ENCODE data around the gene RBBP7.
"Not testable (repeated sequence)": the region's sequence is repeated elsewhere in the genome, so short reads cannot be mapped to it uniquely, and the experiment has no call there.

RBBP7 gene

DNA sequence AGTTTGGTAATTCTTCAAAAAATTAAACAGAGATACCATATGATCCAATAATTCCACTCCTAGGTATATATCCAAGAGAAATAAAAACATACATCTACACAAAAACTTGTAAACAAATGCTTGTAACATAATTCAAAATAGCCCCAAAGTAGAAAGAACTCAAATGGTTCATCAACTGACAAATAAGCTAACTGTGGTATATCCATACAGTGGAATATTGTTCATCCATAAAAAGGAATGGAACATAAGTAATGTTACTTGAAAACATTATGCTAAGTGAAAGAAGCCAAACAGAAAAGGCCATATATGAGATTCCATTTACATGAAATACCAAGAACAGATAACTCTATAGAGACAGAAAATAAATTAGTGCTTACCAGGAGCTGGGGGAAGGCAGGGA is 13.4 kb downstream of the RBBP7 start:
- peaks cover 13% of the 10 kb centered on the region; the same call in 1 of the 2 replicates for H3K36me3 ChIP-seq (ENCODE audit: low read length)
- no peaks in the 10 kb centered on the region for H3K9me3 ChIP-seq (ENCODE audit: insufficient read depth, low read length)
- peaks cover 65% of the 10 kb centered on the region for H3K79me2 ChIP-seq (ENCODE audit: insufficient read depth, low read length)
- H3K9ac ChIP-seq (ENCODE audit: low read length): no peak overlapping the region
- H3K27me3 ChIP-seq (ENCODE audit: low read length): no peaks in the 10 kb centered on the region
- no peak overlapping the region for H3K4me2 ChIP-seq (ENCODE audit: low read depth, low read length, poor library complexity, severe bottlenecking)
- no peak overlapping the region for H3K27ac ChIP-seq (ENCODE audit: low read depth, low read length)
- H3K9me2 ChIP-seq (replicated peaks; ENCODE audit: insufficient read depth, low read length): no peaks in the 10 kb centered on the region
- H3F3A ChIP-seq (ENCODE audit: insufficient read depth): no peaks in the 10 kb centered on the region
- TF ChIP-seq EZH2phosphoT487 (conservative IDR thresholded peaks at IDR 0.05; ENCODE audit: low read length) (no peak), CTCF (IDR thresholded peaks at IDR 0.05; ENCODE audit: insufficient read depth, low read length, poor library complexity, severe bottlenecking) (no peak)
- H4K20me1 ChIP-seq (ENCODE audit: low read depth, low read length): no peaks in the 10 kb centered on the region
- H2AFZ ChIP-seq (ENCODE audit: low read depth, low read length, severe bottlenecking): no peak overlapping the region
- H3K4me3 ChIP-seq (ENCODE audit: insufficient read depth, low read length, poor library complexity, severe bottlenecking): no peak overlapping the region

GRCh38 chrX:16856076-16856404 is 14.1 kb downstream of the RBBP7 start:
- H3F3A ChIP-seq (ENCODE audit: insufficient read depth); H3K4me3 ChIP-seq (ENCODE audit: insufficient read depth, low read length, poor library complexity, severe bottlenecking); H3K9me2 ChIP-seq (replicated peaks; ENCODE audit: insufficient read depth, low read length); H3K27ac ChIP-seq (ENCODE audit: low read depth, low read length); H3K9me3 ChIP-seq (ENCODE audit: insufficient read depth, low read length); H2AFZ ChIP-seq (ENCODE audit: low read depth, low read length, severe bottlenecking); H3K4me2 ChIP-seq (ENCODE audit: low read depth, low read length, poor library complexity, severe bottlenecking); H4K20me1 ChIP-seq (ENCODE audit: low read depth, low read length); H3K9ac ChIP-seq (ENCODE audit: low read length); H3K27me3 ChIP-seq (ENCODE audit: low read length): not testable (repeated sequence)
- Histone ChIP-seq H3K79me2 (ENCODE audit: insufficient read depth, low read length) (peaks cover 58% of the 10 kb centered on the region), H3K36me3 (ENCODE audit: low read length) (peaks cover 18% of the 10 kb centered on the region)

GRCh38 chrX:16855363-16856075 is 14.6 kb downstream of the RBBP7 start:
- Histone ChIP-seq H3K9me3 (ENCODE audit: insufficient read depth, low read length) (no peaks in the 10 kb centered on the region), H4K20me1 (ENCODE audit: low read depth, low read length) (no peaks in the 10 kb centered on the region), H3K36me3 (ENCODE audit: low read length) (peaks cover 18% of the 10 kb centered on the region), H3K27ac (ENCODE audit: low read depth, low read length) (no peak overlapping the region), H3K4me2 (ENCODE audit: low read depth, low read length, poor library complexity, severe bottlenecking) (no peak overlapping the region), H2AFZ (ENCODE audit: low read depth, low read length, severe bottlenecking) (no peak overlapping the region), H3F3A (ENCODE audit: insufficient read depth) (no peaks in the 10 kb centered on the region), H3K79me2 (ENCODE audit: insufficient read depth, low read length) (peaks cover 53% of the 10 kb centered on the region), H3K4me3 (ENCODE audit: insufficient read depth, low read length, poor library complexity, severe bottlenecking) (no peak overlapping the region), H3K27me3 (ENCODE audit: low read length) (no peaks in the 10 kb centered on the region), H3K9ac (ENCODE audit: low read length) (no peak overlapping the region), H3K9me2 (replicated peaks; ENCODE audit: insufficient read depth, low read length) (no peaks in the 10 kb centered on the region)
- TF ChIP-seq CTCF (IDR thresholded peaks at IDR 0.05; ENCODE audit: insufficient read depth, low read length, poor library complexity, severe bottlenecking): no peak
- no peak for TF ChIP-seq EZH2phosphoT487 (conservative IDR thresholded peaks at IDR 0.05; ENCODE audit: low read length)

GRCh38 chrX:16853537-16853936 is 16.6 kb downstream of the RBBP7 start:
- H2AFZ ChIP-seq (ENCODE audit: low read depth, low read length, severe bottlenecking): no peak overlapping the region
- TF ChIP-seq CTCF (IDR thresholded peaks at IDR 0.05; ENCODE audit: insufficient read depth, low read length, poor library complexity, severe bottlenecking) (no peak), EZH2phosphoT487 (conservative IDR thresholded peaks at IDR 0.05; ENCODE audit: low read length) (no peak)
- no peak overlapping the region for H3K4me3 ChIP-seq (ENCODE audit: insufficient read depth, low read length, poor library complexity, severe bottlenecking)
- H3K9ac ChIP-seq (ENCODE audit: low read length): no peak overlapping the region
- no peaks in the 10 kb centered on the region for H4K20me1 ChIP-seq (ENCODE audit: low read depth, low read length)
- peaks cover 37% of the 10 kb centered on the region for H3K79me2 ChIP-seq (ENCODE audit: insufficient read depth, low read length)
- H3K27ac ChIP-seq (ENCODE audit: low read depth, low read length): no peak overlapping the region
- H3K27me3 ChIP-seq (ENCODE audit: low read length): no peaks in the 10 kb centered on the region
- no peaks in the 10 kb centered on the region for H3F3A ChIP-seq (ENCODE audit: insufficient read depth)
- peaks cover 12% of the 10 kb centered on the region for H3K36me3 ChIP-seq (ENCODE audit: low read length)
- H3K9me2 ChIP-seq (replicated peaks; ENCODE audit: insufficient read depth, low read length): no peaks in the 10 kb centered on the region
- no peak overlapping the region for H3K4me2 ChIP-seq (ENCODE audit: low read depth, low read length, poor library complexity, severe bottlenecking)
- no peaks in the 10 kb centered on the region for H3K9me3 ChIP-seq (ENCODE audit: insufficient read depth, low read length)

All from SU-DHL-6 (cell line).